ENCODE measurements around the gene ANKH.

ANKH gene

DNA sequence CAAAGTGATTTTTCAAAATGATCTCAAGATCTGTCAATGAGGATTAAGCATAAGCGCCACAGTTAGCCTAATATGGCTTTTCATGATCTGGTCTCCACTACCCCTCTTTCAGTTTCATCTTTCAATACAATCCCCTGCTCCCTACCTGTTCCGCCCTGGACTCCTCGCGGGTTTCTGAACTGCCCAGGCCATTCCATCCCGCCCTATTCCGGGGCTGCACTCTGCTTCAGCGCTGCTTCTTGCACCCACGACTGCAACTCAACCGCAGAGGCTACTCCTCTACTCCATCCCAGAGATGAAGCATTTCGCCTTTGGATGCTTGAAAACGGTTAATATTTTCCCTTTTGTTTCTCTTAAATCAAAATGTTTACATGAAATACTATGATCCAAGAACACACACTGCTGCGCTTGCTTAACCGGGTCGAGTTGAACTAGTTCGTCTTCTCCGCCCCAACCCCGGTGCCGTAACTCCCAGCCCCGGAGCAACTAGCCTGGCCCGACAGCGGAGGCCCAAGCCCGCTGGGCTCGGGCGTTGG, 207.8 kb downstream of the ANKH start:
- no peak for DNase-seq (ENCODE audit: low read depth)

DNA sequence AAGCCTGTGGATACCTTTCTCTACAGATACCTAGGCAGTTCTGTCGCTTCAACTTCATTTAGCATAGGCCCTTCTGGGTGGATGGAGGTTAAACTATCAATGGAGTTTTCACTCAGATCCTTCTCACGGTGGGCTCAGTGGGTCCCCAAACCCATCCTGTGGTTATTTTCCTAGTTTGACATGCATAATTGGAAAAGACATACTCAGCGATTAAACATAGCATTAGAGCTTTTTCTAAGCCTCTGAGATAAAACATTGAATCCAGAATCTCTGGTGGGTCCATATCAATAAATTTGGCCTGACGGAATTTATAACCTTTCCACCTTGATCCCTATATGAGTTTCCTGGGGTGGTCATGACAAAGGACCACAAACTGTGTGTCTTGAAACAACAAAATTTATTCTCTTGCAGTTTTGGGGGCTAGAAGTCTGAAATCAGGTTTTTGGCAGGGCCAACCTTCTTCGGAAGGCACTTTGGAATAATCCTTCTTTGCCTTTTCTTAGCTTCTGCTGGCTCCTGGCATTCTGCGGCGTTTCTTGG, 208.8 kb downstream of the ANKH start:
- DNase-seq (ENCODE audit: low read depth) = no peak

DNA sequence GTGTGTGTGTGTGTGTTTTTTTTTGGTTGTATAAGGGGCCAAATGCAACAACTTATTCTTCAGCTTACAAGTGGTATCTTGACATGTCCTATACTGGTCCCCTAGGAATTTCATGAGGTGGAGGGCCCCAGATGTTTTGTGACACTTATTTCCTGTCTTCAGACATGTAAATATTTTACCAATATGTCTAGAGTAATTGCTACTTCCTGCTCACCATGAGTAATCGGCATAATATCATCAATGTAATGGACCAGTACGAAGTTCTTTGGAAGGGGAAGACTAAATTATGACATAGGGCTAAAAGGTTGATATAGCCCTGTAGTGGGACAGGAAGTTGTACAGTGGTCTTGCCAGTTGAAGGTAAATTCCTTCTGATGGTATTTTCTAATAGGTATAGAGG, 210.7 kb downstream of the ANKH start:
- no peak for DNase-seq (ENCODE audit: low read depth)

DNA sequence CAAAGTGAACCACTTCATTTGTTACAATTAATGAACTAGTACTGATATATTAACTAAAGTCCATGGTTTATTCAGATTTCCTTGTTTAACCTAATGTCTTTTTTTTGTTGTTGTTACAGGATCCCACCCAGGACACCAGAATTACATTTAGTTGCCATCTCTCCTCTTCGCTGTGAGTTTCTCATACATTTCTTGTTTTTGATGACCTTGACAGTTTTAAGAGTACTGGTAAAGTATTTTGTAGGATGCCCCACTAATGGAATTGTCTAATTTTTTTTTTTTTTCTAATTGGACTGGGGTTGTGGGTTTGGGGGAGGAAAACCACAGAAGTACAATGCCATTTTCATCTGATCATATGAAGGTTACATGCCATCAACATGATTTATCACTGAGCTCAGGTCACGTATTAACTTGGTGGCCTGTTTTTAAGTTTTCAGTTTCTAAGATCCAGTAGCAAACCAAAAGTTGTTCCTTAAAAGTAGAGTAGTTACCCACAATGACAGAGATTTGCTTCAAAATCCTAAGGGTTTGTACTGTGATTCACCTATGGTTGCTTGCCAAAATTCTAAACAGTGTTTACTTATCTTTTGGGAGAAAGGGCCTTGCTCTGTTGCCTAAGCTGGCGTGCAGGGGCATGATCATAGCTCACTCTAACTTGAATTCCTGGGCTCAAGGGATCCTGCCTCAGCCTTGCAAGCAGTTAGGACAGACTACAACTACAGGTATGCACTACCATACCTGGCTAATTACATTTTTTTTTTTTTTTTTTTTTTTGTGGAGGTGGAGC, 211.6 kb downstream of the ANKH start:
- DNase-seq (ENCODE audit: low read depth) = peak; percentile 63

DNA sequence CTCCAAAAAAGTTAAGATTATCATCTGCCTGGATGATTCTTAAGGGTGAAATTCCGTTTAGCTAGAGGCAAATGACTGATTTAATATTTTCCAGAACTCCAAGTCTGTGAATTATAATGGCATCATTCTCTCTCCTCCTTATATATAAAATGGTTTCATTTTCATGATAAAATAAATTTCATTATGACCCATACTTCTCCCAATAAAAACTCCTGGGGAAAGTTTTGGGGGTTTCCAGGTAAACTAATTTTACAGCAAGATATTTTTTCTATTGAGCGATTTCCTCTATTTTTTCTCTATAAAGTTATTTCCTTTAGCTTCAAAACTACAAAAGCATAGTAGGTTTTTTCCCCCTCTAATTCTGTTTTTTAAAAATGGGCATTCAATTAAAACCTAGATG, 214.7 kb downstream of the ANKH start:
- no peak for DNase-seq (ENCODE audit: low read depth)

DNA sequence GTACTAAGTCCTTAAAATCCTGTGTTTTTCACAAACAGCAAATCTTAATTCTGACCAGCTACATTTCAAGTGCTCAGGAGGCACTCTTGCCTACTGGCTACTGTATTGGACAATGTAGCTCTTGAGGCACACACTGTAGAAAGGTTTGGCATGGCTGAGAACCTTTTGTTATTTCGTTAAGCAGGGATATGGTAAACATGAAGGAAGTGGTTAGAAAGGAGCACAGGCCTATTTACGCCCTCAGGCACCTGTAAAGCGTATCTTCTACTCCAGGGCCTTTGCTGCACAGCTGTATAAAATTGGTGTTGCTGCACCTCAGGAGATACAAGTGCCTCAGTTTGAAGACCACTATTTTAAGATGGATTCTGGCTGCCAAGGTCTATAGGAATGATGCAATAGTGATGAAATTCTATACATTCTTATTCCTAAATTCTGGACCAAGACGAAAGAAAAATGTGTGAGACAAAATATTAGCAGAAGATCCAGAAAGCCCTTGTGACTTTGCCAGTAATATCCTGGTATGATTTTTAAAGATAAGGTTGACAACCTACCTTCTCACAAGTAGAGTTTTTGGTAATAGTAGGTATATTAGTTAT, 216.3 kb downstream of the ANKH start:
- DNase-seq (ENCODE audit: low read depth) = no peak

All from stromal cell of bone marrow (primary cell).